ENCODE measurements around the gene TMEM178A. TPM values are rescaled to one million over a fixed set of nuclear protein-coding genes. Genes with fewer than 3 reads are reported as not detected.
"Not testable (repeated sequence)": the region's sequence is repeated elsewhere in the genome, so short reads cannot be mapped to it uniquely, and the experiment has no call there.

TMEM178A gene
- total RNA-seq, 1 donor from 2014 or later, result 2.6 TPM

DNA sequence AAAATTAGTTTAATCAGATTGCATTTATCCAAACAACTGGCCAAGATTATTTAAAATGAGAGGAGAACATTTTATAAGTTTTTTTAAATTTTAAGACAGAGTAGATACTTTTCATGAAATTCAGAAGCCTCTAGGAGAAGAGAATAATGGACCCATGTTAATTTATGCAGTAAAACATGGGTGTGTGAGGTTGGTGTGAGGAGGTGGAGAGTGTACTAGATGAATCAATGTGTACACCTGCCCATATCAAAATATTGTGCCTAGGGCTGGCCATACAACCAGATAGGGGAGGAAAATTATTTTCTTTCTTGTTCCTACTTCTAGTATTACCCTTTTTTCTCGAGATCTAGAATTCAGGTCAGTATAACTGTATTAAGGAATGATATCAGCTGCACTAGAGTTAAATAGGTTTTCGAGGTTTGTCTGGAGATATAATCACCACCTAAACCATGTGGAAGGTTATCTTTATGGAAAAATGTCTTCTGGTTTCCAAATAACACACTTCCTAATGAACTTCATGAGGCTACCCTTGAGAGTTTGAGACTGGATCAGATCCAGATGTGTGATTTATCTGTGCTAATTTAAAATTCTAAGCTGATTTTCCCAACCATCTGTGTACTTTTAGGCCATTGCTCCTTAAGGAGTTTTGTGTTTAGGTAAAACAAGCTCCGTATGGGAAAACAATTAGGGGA lies 37.6 kb downstream of the TMEM178A start:
- DNase-seq (ENCODE audit: low spot score), result no peak
- intact Hi-C loops (cut with DNase I), result no loop called here

DNA sequence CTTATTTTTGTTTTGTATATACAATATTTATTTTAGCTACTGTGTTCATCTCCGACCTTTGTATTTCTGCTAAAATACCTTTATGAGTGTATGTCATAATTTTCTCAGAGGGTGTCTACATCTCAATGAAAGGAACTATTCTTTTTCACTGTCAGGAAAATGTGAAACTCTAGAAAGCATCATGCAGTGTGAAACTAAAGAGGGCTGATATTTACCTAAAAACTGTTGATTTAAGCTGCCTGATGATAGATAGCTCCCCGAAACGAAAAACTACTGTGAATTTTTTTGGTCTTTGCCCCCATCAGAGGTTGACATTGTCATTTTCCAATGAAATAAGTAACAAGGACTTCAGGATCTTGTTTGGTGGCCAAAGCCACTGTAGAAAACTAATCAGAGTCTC lies 38.8 kb downstream of the TMEM178A start:
- intact Hi-C loops (cut with DNase I), result no loop called here
- no peak for DNase-seq (ENCODE audit: low spot score)

DNA sequence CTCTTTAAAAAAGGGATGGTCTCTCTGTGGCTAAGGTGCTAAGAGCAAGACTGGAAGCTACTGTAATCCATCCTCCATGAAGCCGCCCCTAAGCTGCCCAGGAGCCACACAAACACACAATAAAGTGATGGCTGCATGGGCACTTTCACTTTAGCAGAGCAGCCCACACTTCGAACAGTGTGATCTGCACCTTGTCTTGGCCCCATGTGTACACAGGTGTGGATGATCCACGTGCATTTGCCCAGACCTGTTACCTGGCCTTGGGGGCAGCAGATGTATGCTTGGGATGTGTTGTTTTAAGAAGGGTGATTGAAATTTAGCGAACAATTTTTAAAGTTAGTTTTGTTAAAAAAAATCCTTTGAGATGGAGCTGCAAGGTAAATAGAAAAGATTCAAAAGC lies 39.9 kb downstream of the TMEM178A start:
- intact Hi-C loops (cut with DNase I), result no loop called here
- no peak for DNase-seq (ENCODE audit: low spot score)

DNA sequence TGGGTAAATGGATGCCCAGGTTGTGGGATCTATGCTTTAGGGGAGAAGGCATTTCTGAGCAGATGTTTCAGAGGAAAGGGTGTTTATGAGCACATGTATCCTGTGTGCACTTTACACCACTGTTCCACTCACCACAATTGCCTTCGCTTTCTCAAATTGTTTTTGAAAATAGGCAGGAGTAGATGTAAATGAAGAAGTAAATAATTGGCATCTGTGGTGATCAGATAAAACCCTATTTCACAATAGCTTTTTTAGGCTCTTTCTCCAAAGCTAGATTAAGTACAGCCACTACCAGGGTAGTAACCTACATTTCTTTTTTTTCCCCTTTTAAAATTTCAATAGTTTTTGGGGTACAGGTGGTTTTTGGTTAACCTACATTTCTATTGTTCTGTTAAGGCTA lies 40.6 kb downstream of the TMEM178A start:
- DNase-seq (ENCODE audit: low spot score), result no peak
- intact Hi-C loops (cut with DNase I), result no loop called here

DNA sequence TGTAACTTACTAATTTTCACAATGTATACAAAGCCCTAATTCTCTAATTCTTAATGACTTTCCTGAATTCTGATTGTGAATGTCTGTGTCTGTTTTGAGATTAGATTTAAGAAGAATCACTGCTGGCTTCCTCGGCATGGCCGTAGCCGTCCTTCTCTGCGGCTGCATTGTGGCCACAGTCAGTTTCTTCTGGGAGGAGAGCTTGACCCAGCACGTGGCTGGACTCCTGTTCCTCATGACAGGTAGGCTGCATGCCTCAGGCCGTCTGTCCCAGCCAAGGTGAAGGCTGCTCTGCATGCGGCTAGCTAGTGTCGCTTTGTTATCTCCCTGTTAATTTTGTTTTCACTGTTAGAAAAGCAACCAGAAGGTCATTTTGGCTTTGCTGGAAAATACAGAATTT lies 41.2 kb downstream of the TMEM178A start:
- intact Hi-C loops (cut with DNase I), result no loop called here
- DNase-seq (ENCODE audit: low spot score), result no peak

DNA sequence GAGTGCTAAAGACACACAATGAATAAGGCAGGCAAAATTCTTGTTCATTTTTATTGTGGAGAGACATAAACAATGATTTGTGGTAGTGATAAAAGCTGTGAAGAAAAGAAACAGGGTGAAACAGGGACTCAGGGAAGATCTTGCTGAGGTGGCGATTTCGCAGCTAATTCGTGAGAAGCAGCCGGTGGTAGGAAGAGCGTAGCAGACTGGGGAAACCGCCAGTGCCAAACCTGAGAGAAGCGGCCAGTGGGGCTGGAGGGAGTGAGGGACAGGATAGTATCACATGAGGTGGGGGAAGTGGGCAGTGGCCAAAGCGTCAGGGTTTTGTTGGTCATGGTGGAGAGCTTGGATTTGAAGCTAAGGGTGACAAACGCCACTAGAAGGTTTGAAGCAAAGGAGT lies 42.3 kb downstream of the TMEM178A start:
- no peak for DNase-seq (ENCODE audit: low spot score)
- intact Hi-C loops (cut with DNase I), result no loop called here

DNA sequence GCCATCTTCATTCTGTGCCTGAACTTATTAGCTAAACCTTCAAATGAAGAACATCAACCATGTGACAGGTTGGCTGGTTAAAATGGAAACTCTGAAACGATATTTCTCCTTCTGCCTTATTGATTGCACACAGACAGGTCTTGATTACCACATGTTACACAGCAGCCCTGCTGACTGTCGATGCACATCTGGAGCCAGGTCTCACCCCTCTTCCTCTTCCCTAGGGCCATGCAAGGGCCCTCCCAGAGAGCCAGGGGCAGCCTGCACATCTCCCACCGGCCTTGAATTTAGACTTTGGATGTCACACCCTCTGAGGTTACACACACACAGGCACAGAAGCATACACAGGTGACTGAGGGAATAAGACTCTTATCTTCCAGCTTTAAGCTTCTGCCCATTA lies 45.1 kb downstream of the TMEM178A start:
- intact Hi-C loops (cut with DNase I), result no loop called here
- no peak for DNase-seq (ENCODE audit: low spot score)

DNA sequence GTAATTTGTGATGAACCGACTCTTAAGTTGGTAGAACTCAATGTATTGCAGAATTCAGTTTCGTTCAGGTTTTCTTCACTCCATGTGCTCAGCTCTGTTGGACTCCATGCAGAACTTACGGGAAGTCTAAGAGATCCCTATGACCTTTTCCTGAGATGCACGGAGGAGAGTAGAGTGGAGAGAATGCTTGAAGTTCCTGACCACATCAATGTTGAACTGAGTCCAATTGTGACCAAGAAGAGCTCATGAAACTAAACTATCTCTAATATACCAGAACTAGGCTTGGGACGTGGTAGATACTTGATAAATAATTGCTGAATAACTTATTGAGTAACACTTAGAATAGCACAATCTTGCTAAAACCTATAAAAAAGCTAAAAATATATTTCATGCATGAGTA lies 47.2 kb downstream of the TMEM178A start:
- no peak for DNase-seq (ENCODE audit: low spot score)
- intact Hi-C loops (cut with DNase I), result no loop called here

DNA sequence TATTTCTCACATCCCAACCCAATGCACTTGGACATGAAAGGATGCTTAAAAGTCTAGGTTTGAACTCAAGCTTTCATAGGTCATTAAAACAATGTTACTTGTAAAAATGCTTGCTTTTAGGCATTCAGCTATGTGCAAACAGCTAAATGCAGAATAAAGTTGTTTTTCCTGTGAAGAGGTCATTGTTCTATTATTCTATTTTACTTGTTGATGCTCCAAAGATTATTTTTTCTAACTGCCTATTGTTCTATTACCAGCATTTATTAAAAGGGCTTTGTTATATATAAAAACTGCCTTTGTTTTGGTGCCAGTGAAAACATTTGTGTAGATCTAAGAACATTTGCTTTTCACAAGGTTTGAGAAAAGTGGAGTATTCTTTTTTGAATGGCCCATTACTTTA lies 49.4 kb downstream of the TMEM178A start:
- intact Hi-C loops (cut with DNase I), result no loop called here
- DNase-seq (ENCODE audit: low spot score), result no peak

DNA sequence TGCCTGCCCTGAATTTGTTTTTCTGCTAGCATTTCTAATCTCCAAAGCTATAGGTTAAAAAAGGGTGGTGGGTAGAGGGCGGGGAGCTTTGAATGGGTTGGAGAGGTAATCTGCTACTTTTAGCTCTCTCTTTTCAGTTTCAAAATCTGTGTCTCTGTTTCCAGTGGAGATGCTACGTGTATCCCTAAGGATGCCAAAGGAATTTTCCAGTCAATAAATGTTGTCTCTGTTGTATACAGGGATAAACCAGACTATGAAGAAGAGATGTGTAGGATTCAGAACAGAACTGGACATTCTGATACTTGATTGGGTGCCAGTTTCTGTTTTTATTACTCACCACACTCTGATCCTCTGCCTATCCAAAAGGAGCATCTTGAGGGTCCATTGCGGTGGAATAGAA lies 50.1 kb downstream of the TMEM178A start:
- DNase-seq (ENCODE audit: low spot score), result no peak
- intact Hi-C loops (cut with DNase I), result no loop called here

DNA sequence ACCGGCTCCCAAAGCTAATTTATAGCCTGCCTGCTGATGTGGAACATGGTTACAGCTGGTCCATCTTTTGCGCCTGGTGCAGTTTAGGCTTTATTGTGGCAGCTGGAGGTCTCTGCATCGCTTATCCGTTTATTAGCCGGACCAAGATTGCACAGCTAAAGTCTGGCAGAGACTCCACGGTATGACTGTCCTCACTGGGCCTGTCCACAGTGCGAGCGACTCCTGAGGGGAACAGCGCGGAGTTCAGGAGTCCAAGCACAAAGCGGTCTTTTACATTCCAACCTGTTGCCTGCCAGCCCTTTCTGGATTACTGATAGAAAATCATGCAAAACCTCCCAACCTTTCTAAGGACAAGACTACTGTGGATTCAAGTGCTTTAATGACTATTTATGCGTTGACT lies 51.4 kb downstream of the TMEM178A start:
- DNase-seq (ENCODE audit: low spot score), result no peak
- intact Hi-C loops (cut with DNase I), result no loop called here

DNA sequence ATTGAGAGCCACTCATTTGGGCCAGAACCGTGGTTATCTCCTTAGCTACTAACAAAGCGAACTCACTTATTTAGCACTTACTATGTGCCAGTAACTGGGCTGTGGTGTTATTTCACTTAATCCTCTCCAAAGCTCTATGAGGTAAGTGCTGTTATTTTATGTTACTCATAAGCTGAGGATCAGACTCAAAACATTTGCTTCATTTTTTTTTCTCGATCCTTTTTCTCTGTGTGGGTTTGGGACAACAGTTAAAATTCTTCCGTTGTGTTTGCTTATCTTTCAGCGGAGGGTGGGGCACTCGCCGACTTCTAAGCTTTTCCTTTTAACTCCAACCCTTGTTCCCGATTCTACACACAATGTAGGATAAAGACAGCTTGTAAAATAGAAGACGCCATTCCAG lies 52.8 kb downstream of the TMEM178A start:
- intact Hi-C loops (cut with DNase I), result no loop called here
- no peak for DNase-seq (ENCODE audit: low spot score)

DNA sequence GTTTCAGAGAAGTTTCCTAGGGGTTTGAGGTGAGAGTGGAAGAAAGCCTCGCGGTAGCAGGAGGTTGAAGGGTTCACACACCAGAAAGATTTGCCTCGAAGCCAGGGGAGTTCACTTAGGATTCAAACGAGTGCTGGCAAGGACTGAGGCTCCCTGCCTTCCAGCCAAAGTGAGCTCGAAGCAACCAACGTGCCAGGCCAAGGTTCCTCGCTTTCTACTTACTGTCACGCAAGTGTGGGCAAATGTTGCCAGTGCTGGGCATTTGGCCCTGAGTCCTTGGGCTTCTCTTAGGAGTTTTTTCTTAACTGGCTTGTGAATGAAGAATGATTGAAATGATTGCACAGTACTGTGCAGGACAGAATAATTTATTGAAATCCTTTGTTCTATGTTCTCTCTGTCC lies 53.6 kb downstream of the TMEM178A start:
- intact Hi-C loops (cut with DNase I), result no loop called here
- DNase-seq (ENCODE audit: low spot score), result no peak

DNA sequence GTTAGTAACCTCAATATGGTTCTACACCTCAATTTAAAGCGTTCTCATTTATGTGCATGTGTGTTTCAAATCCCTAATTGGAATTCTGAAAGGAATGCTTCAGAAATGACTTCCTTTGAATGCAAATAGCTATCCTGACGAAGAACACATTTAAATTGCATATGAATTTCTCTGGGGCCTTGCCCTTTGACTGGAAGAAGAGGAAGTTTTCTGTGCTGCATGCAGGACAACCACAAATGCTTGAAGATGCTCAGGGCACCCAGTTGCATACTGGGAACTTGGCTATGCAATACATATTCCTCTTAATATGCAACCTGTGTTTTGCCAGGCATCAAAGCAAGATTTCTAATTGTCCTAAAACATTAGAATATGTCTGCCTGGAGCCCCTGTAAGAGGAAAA lies 55.3 kb downstream of the TMEM178A start:
- DNase-seq (ENCODE audit: low spot score), result no peak
- intact Hi-C loops (cut with DNase I), result no loop called here

DNA sequence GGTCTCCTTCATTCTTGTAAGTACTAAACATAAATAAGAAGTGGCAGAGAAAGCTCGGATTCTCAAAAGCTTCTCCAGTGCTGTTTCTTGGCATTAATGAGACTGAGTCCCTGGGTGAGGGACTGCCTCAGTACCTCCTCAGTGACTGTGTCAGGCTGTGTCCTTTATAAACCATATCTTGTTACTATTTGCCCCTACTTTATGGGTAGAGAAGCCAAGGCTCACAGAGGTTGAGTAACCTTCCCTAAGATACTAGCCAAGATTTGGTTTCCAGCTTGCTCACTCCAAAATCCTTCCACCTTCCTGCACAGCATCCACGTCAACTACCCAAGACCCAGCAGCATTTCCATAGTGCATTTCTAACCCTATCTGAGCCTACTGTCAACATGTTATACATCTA lies 57.8 kb downstream of the TMEM178A start:
- intact Hi-C loops (cut with DNase I), result no loop called here

DNA sequence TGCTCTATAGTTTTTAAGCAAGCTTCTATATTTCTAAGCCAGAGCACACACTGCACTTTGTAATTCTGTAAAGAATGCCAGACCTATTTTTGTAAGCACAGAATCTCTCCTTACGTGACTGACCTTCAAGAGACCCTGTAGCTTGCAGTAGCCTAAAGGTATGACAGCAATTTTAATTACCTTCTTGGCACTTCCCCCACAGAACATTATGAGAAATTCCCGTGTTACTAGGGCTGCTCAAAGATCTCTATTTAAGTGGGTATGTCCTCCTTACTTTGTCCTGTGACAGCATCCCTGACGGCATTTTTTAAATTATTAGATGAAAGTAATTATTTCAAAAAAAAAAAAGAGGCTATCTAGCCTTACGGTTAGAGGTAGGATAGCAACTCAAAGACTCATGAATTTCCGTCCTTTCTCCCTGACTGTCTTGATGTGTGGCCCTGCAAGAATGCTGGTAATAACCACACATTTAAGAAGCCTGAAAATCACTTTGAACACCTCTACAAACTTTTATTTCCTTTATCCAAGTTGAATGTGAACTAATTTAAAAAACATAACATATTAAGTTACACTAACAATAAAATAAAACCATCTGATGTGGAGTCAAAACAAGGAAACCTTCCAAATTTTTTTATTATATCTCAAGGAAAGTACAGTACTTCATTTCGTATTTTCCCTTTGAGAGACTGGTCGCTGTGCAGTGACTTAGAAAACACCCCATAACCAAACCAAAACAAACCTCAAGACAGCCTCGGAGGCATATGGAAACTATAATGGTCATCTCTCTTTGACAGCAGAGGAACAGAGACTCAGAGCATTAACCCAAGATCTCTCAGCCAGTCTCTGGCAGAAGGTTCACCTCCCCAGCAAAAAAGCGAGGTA lies 58.5 kb downstream of the TMEM178A start:
- DNase-seq (ENCODE audit: low spot score), result no peak
- intact Hi-C loops (cut with DNase I), result no loop called here

More for the DNA sequence above, 57.8 kb downstream of the TMEM178A start:
- DNase-seq (ENCODE audit: low spot score), result no peak

DNA sequence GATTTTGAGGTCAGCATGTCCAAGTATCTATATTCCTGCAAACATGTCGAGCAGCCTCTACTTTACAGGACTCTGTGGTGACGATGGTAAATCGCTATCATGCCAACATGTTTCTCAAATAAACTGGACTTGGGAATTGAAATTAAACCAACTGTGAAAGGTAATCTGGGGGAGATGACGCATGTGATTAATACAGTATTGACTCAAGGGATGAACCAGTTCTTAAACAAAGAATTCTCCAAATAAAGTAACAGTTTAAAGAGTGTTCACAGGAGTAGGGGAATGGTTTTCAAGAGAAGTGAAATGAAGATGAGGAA lies 59.1 kb downstream of the TMEM178A start:
- no peak for DNase-seq (ENCODE audit: low spot score)
- intact Hi-C loops (cut with DNase I), result loop anchor here (5.0 kb wide), 1 partner anchor 212 kb away; no protein-coding TSS in a partner anchor

DNA sequence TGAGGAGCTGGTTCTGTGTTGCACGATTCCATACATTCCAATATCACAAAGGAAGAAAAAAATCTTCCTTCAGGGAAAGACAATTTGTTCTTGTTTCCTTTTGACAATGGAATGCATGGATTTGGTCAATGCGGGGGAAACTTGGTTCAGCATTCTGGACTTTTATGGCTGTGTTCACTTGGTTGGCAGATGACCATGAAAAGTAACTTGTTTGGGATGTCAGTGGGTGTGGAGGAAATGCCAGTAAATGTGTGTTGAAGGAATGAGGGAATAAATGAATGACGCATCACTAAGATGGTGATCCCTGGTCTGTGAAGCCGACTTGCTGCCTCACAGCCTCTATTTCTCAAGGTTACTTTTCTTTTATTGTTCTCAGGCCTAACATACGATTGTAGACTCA lies 59.7 kb downstream of the TMEM178A start:
- no peak for DNase-seq (ENCODE audit: low spot score)
- intact Hi-C loops (cut with DNase I), result loop anchor here (5.0 kb wide), 1 partner anchor 213 kb away; no protein-coding TSS in a partner anchor

DNA sequence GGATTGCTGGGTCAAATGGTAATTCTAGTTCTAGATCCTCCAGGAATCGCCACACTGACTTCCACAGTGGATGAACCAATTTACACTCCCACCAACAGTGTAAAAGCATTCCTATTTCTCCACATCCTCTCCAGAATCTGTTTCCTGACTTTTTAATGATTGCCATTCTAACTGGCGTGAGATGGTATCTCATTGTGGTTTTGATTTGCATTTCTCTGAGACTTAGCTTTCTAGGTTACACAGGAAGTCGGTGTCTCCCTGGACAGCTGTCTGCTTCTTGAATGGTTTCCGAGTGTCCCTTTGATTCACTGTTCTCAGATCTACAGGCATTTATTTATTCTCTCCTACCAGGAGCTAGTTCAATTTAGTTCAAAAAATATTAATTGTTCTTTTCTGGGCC lies 62.4 kb downstream of the TMEM178A start:
- DNase-seq (ENCODE audit: low spot score), result not testable (repeated sequence)
- intact Hi-C loops (cut with DNase I), result loop anchor here (5.0 kb wide), 1 partner anchor 216 kb away; no protein-coding TSS in a partner anchor

DNA sequence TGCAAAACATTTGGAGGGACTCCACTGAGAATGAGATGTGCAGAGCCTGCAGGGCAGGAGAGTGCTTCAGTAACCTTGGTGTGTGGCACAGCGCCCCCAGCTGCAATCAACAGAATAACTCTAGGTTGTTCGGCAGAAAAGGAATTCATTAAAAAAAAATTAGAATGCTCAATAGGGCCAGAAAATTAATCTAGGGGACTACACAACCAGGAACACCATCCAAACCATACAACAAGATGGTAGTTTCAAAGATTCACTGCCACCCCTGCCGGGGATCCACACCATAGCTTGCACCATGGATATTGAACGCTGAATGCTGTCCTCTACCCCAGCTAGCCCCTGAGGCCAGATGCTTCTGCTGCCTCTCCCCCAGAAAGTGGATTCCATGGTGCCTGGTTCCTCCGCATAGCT lies 63.2 kb downstream of the TMEM178A start:
- intact Hi-C loops (cut with DNase I), result loop anchor here (5.0 kb wide), 1 partner anchor 217 kb away; no protein-coding TSS in a partner anchor
- no peak for DNase-seq (ENCODE audit: low spot score)

DNA sequence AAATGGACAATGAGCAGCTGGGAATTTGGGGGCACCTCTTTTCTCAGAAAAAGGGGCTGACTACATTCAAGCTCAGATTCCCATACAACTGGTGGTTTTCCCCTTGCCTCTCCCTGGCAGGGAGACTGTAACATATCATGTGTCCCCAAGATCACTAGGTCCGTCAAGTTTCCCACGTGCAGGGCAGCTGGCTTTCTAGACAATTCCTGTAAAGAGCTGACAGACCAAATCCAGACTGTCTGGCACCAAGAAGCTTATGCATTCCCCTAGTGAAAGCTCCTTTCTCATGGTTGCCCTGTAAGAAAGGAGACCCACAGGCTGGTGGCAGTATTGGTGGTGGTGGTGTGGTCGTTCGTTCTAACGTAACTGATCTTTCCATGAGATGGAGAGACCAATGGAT lies 64.6 kb downstream of the TMEM178A start:
- no peak for DNase-seq (ENCODE audit: low spot score)
- intact Hi-C loops (cut with DNase I), result no loop called here
